Caco-2 (cell line): ENCODE measurements around the gene COL15A1. TPM values are rescaled to one million over a fixed set of nuclear protein-coding genes. Genes with fewer than 3 reads are reported as not detected.

Experiments
- BruUV-seq: library from RNA; stranded (reverse); fragments of 400-500 nt; replicated peaks from 2 replicates; lab custom pipeline; 2021; lab: Mats Ljungman, UMichigan
- CTCF ChIA-PET: fragments of 300-600 bp; sonication (Branson Sonifier 250); formaldehyde crosslinking; loops from one replicate; lab custom pipeline; 2022; ENCODE audit warnings: antibody characterized with exemption; lab: Charles Lee
- POLR2A ChIA-PET: fragments of 300-600 bp; sonication (Branson Sonifier 250); formaldehyde crosslinking; loops from one replicate; lab custom pipeline; 2022; ENCODE audit warnings: antibody characterized with exemption; lab: Charles Lee
- DNase-seq, 2 experiments: peaks; one replicate each; pipeline versions ENCODE4 v3.0.0 to v3.0.0-alpha.2; 2020 to 2022
- H3K27me3 ChIP-seq: replicated peaks from 2 replicates; pipeline ENCODE4 v1.6.0; 2011; ENCODE audit warnings: low read length; ENCODE audit not compliant: control insufficient read depth, insufficient read depth
- H3K36me3 ChIP-seq: 2 replicates; pipeline ENCODE4 v1.5.1; 2011; ENCODE audit warnings: low read length; ENCODE audit not compliant: control insufficient read depth, insufficient read depth
- H3K4me1 ChIP-seq: fragments of 250-450 bp; sonication (Bioruptor Pico); 2 replicates; pipeline ENCODE4 v1.5.1; 2020; ENCODE audit warnings: mild to moderate bottlenecking
- H3K4me3 ChIP-seq: 2 replicates; pipeline ENCODE4 v1.5.1; 2011; ENCODE audit warnings: low read depth, mild to moderate bottlenecking, control low read depth, low read length
- H3K9me3 ChIP-seq: fragments of 250-450 bp; sonication (Bioruptor Pico); 2 replicates; pipeline ENCODE4 v1.5.1; 2020; ENCODE audit warnings: mild to moderate bottlenecking, moderate library complexity
- H3K27ac Mint-ChIP-seq: one replicate; pipeline ENCODE4 v1.8.0; 2022; ENCODE audit warnings: mixed read lengths; ENCODE audit not compliant: unreplicated experiment
- H3K27me3 Mint-ChIP-seq: one replicate; pipeline ENCODE4 v1.8.0; 2022; ENCODE audit warnings: mixed read lengths; ENCODE audit not compliant: insufficient read depth, unreplicated experiment
- H3K36me3 Mint-ChIP-seq: one replicate; pipeline ENCODE4 v1.8.0; 2022; ENCODE audit warnings: mild to moderate bottlenecking, mixed read lengths; ENCODE audit not compliant: insufficient read depth, unreplicated experiment
- H3K4me1 Mint-ChIP-seq: one replicate; pipeline ENCODE4 v1.8.0; 2022; ENCODE audit warnings: low read depth, mixed read lengths; ENCODE audit not compliant: unreplicated experiment
- H3K4me3 Mint-ChIP-seq: one replicate; pipeline ENCODE4 v1.8.0; 2022; ENCODE audit warnings: mild to moderate bottlenecking, moderate library complexity, mixed read lengths; ENCODE audit not compliant: unreplicated experiment
- H3K9me3 Mint-ChIP-seq: one replicate; pipeline ENCODE4 v1.8.0; 2022; ENCODE audit warnings: mixed read lengths; ENCODE audit not compliant: unreplicated experiment
- intact Hi-C: fragments of 100-400 bp; cut with micrococcal nuclease; formaldehyde crosslinking; loops from one replicate; pipeline ENCODE4 v1.10.0; 2022; ENCODE audit not compliant: unreplicated experiment
- total RNA-seq: library from RNA; stranded (reverse); gene quantifications from 2 replicates; pipeline ENCODE4 v1.2.3, GENCODE V29; 2022
- TF ChIP-seq, protein P1 (sequence below), 2 experiments: fragments of 200-600 bp in 1 of 2; IDR thresholded peaks; 1 replicate in 1 of 2; 2 replicates in 1 of 2; pipeline versions ENCODE4 v1.5.1 to v1.8.0; 2011 to 2022; ENCODE audit warnings: antibody characterized with exemption in 1 of 2, control low read depth in 1 of 2, inconsistent platforms in 1 of 2, low read depth in 1 of 2, low read length in 1 of 2, mild to moderate bottlenecking in 1 of 2, moderate library complexity in 1 of 2; ENCODE audit not compliant: insufficient read depth in 1 of 2, severe bottlenecking in 1 of 2, unreplicated experiment in 1 of 2

Gene COL15A1
- total RNA-seq, 1 experiment from 2014 or later, result not detected

DNA sequence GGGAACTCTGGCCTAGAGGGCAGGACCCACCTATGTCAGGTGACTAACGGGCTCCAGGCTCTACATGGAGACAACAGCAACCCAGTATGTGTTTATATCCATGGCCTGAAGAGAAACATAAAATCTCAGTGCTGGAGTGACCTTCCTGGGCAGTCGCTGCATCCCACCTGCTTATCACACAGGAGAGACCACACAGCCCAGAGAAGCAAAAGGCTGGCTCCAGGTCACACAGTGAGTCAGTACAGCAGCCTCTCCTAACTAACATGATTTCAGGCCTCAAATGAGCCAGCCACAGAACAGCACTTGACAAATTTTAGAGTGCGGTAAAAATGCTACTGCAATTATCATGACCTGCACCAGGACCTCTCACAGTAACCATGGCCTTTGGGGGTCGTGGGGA lies 107.2 kb downstream of the COL15A1 start:
- Mint-ChIP-seq H3K27me3 (no peaks in the 10 kb centered on the region), H3K4me1 (no peaks in the 10 kb centered on the region), H3K27ac (no peak overlapping the region), H3K4me3 (no peak overlapping the region), H3K9me3 (no peaks in the 10 kb centered on the region), H3K36me3 (no peaks in the 10 kb centered on the region)
- TF ChIP-seq, protein P1, sequence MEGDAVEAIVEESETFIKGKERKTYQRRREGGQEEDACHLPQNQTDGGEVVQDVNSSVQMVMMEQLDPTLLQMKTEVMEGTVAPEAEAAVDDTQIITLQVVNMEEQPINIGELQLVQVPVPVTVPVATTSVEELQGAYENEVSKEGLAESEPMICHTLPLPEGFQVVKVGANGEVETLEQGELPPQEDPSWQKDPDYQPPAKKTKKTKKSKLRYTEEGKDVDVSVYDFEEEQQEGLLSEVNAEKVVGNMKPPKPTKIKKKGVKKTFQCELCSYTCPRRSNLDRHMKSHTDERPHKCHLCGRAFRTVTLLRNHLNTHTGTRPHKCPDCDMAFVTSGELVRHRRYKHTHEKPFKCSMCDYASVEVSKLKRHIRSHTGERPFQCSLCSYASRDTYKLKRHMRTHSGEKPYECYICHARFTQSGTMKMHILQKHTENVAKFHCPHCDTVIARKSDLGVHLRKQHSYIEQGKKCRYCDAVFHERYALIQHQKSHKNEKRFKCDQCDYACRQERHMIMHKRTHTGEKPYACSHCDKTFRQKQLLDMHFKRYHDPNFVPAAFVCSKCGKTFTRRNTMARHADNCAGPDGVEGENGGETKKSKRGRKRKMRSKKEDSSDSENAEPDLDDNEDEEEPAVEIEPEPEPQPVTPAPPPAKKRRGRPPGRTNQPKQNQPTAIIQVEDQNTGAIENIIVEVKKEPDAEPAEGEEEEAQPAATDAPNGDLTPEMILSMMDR (IDR thresholded peaks at IDR 0.05; ENCODE audit: insufficient read depth in 1 of 2, low read depth in 1 of 2, low read length in 1 of 2, severe bottlenecking in 1 of 2, unreplicated experiment in 1 of 2), result no peak
- Histone ChIP-seq H3K4me1 (no peaks in the 10 kb centered on the region), H3K4me3 (no peak overlapping the region), H3K27me3 (no peaks in the 10 kb centered on the region), H3K36me3 (no peaks in the 10 kb centered on the region), H3K9me3 (no peaks in the 10 kb centered on the region)
- no TSS peak for BruUV-seq
- CTCF ChIA-PET, result interaction anchor here (0.5 kb wide), 1 partner anchor 27 kb away, joined by 3 read pairs; no protein-coding TSS in a partner anchor
- DNase-seq, result no peak
- intact Hi-C loops, result no loop called here
- POLR2A ChIA-PET, result no interaction called here

DNA sequence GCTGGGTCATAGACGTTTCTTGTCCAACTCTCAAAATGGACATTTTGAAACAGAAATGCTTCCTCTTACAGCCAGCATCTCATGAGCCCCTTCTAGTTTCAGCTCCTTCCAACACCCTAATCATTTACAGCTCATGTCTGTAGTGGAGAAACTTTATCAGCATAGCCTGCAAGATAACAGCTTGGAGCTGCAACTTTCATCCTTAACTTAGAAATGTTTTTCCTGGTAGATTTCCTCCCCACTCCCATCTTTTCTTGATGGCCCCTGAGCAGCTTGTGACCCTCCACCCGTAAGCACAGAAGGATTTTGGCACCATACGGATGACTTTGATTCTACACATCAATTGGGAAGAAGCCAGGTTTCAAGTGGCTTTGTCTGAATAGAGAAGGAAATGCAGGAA lies 107.7 kb downstream of the COL15A1 start:
- BruUV-seq, result no TSS peak
- Mint-ChIP-seq H3K9me3 (no peaks in the 10 kb centered on the region), H3K4me3 (no peak overlapping the region), H3K27ac (no peak overlapping the region), H3K36me3 (no peaks in the 10 kb centered on the region), H3K27me3 (no peaks in the 10 kb centered on the region), H3K4me1 (no peaks in the 10 kb centered on the region)
- ChIA-PET CTCF (interaction anchor here (0.5 kb wide), 1 partner anchor 27 kb away, joined by 3 read pairs; no protein-coding TSS in a partner anchor), POLR2A (no interaction called here)
- DNase-seq, result no peak
- Histone ChIP-seq H3K27me3 (no peaks in the 10 kb centered on the region), H3K9me3 (no peaks in the 10 kb centered on the region), H3K36me3 (no peaks in the 10 kb centered on the region), H3K4me1 (no peaks in the 10 kb centered on the region), H3K4me3 (no peak overlapping the region)
- intact Hi-C loops, result no loop called here
- TF ChIP-seq, protein P1 (IDR thresholded peaks at IDR 0.05; ENCODE audit: insufficient read depth in 1 of 2, low read depth in 1 of 2, low read length in 1 of 2, severe bottlenecking in 1 of 2, unreplicated experiment in 1 of 2), result no peak

DNA sequence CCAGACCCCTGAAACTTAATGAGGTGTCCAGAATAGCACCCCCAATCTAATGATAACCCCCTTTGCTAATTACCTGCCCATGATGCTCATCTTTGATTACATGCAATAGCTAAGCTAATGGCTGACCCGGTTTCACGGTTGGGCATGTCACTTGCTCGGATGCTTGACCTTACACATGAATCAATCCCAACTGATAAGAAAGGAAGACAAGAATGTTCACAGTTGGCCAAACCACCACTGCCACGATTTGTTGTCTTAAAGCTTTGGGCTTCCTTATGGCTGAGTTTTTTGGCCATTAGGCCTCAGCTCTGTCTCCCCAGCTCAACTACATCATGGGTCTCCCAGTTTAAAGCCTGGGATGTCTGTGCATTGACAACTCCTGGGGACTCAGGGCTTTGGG lies 108.1 kb downstream of the COL15A1 start:
- no peaks in the 10 kb centered on the region for H3K9me3 ChIP-seq
- no peaks in the 10 kb centered on the region for H3K4me1 ChIP-seq
- H3K4me3 Mint-ChIP-seq, result no peak overlapping the region
- H3K27ac Mint-ChIP-seq, result no peak overlapping the region
- no peaks in the 10 kb centered on the region for H3K9me3 Mint-ChIP-seq
- TF ChIP-seq, protein P1 (IDR thresholded peaks at IDR 0.05; ENCODE audit: insufficient read depth in 1 of 2, low read depth in 1 of 2, low read length in 1 of 2, severe bottlenecking in 1 of 2, unreplicated experiment in 1 of 2), result no peak
- ChIA-PET POLR2A (no interaction called here), CTCF (no interaction called here)
- no peaks in the 10 kb centered on the region for H3K36me3 ChIP-seq
- intact Hi-C loops, result no loop called here
- no peaks in the 10 kb centered on the region for H3K27me3 ChIP-seq
- no peak overlapping the region for H3K4me3 ChIP-seq
- no peaks in the 10 kb centered on the region for H3K36me3 Mint-ChIP-seq
- H3K4me1 Mint-ChIP-seq, result no peaks in the 10 kb centered on the region
- no peaks in the 10 kb centered on the region for H3K27me3 Mint-ChIP-seq
- no TSS peak for BruUV-seq
- no peak for DNase-seq
